Mesothelial cell of epicardium (in vitro differentiated cells): Measurements from ENCODE around the gene GAS1. TPM values are rescaled to one million over a fixed set of nuclear protein-coding genes. Genes with fewer than 3 reads are reported as not detected.
A peak's percentile ranks its signal among the peaks of the same experiment; 100 is the strongest.

ENCODE experiments used
- DNase-seq, 2 experiments: peaks; one replicate each; pipeline ENCODE4 v3.0.0; 2021; ENCODE audit warnings: low spot score in 2 of 2; ENCODE audit not compliant: unreplicated experiment in 2 of 2
- H3K27ac Mint-ChIP-seq: 2 replicates; pipeline ENCODE4 v1.8.0; 2021; ENCODE audit warnings: mixed read lengths
- H3K27me3 Mint-ChIP-seq: 2 replicates; pipeline ENCODE4 v1.8.0; 2021; ENCODE audit warnings: low read depth, mixed read lengths
- H3K36me3 Mint-ChIP-seq: 2 replicates; pipeline ENCODE4 v1.8.0; 2021; ENCODE audit warnings: mixed read lengths
- H3K4me1 Mint-ChIP-seq: 2 replicates; pipeline ENCODE4 v1.8.0; 2021; ENCODE audit warnings: mixed read lengths
- H3K4me3 Mint-ChIP-seq: 2 replicates; pipeline ENCODE4 v1.8.0; 2021; ENCODE audit warnings: mild to moderate bottlenecking, moderate library complexity, mixed read lengths
- H3K9me3 Mint-ChIP-seq: 2 replicates; pipeline ENCODE4 v1.8.0; 2021; ENCODE audit warnings: mixed read lengths
- total RNA-seq: library from RNA; stranded (reverse); gene quantifications from 3 replicates; pipeline ENCODE4 v1.2.1, GENCODE V29; 2021
- TF ChIP-seq, protein P1 (sequence below): fragments of 200-600 bp; sonication (generic); IDR thresholded peaks from one replicate; pipeline ENCODE4 v1.5.0; 2021; ENCODE audit warnings: antibody characterized with exemption; ENCODE audit not compliant: unreplicated experiment

Gene GAS1
- total RNA-seq, 1 donor from 2014 or later, result 47.8 TPM

DNA sequence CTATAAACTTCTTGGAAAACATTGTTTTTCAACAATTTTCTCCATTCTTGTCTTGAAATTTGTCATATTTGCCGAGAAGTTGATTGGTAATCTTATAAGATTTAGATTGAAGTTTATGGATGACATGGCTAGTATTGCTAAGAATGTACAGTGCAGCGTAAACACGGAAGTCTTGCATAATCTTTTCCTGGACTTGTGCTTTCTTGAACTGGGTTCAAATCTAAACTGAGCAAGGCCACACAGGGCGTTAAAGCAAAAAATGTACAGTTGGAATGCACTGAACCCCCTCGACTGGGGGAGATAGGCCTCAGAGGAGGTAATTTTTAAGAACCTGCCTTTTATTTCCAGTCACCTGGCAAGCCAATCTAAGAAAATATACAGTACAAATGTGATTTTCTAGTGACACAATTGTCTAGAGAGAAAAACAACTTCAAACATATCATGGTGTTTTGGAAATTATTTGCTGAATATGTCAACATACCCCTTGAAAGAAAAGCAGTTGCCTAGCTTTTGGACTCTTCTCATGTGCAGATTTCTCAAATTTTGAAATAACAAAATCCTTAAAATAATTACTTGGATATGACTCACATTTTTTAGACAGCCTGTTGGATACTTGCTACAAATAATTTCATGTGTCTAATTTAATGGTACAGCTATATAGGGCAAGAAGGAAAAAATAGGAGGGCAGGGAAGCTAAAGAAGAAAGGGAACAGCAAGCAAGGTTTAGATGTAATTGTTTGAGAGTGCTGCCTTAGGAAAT lies 18.5 kb upstream of the GAS1 start:
- H3K4me1 Mint-ChIP-seq, result peaks cover 23% of the 10 kb centered on the region
- no peaks in the 10 kb centered on the region for H3K9me3 Mint-ChIP-seq
- TF ChIP-seq, protein P1, sequence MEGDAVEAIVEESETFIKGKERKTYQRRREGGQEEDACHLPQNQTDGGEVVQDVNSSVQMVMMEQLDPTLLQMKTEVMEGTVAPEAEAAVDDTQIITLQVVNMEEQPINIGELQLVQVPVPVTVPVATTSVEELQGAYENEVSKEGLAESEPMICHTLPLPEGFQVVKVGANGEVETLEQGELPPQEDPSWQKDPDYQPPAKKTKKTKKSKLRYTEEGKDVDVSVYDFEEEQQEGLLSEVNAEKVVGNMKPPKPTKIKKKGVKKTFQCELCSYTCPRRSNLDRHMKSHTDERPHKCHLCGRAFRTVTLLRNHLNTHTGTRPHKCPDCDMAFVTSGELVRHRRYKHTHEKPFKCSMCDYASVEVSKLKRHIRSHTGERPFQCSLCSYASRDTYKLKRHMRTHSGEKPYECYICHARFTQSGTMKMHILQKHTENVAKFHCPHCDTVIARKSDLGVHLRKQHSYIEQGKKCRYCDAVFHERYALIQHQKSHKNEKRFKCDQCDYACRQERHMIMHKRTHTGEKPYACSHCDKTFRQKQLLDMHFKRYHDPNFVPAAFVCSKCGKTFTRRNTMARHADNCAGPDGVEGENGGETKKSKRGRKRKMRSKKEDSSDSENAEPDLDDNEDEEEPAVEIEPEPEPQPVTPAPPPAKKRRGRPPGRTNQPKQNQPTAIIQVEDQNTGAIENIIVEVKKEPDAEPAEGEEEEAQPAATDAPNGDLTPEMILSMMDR, result no peak
- no peaks in the 10 kb centered on the region for H3K27me3 Mint-ChIP-seq
- no peak overlapping the region for H3K4me3 Mint-ChIP-seq
- no peak for DNase-seq
- peak overlapping the region; percentile 2 for H3K27ac Mint-ChIP-seq
- H3K36me3 Mint-ChIP-seq, result no peaks in the 10 kb centered on the region

DNA sequence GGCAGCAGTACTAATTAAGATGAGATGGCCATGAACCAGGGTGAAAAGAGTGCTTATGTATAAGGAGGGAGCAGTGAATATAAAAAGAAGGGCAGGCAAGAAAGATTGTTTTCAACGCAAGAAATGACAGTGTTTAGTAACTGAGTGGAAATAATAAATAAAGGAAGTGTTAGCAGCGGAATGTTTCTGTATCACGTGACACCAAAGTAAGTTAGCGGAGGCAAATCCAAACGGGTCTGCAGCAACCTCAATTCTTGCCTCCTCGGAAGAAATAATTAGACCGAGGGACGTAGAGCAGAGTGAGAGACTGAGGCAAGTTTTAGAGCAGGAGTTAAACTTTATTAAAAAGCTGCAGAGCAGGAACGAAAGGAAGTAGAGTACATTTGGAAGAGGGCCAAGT lies 15.4 kb upstream of the GAS1 start:
- H3K9me3 Mint-ChIP-seq, result no peaks in the 10 kb centered on the region
- H3K4me3 Mint-ChIP-seq, result no peak overlapping the region
- H3K27me3 Mint-ChIP-seq, result no peaks in the 10 kb centered on the region
- no peak for DNase-seq
- H3K4me1 Mint-ChIP-seq, result peaks cover 30% of the 10 kb centered on the region
- H3K36me3 Mint-ChIP-seq, result no peaks in the 10 kb centered on the region
- H3K27ac Mint-ChIP-seq, result no peak overlapping the region
- TF ChIP-seq, protein P1, result no peak

DNA sequence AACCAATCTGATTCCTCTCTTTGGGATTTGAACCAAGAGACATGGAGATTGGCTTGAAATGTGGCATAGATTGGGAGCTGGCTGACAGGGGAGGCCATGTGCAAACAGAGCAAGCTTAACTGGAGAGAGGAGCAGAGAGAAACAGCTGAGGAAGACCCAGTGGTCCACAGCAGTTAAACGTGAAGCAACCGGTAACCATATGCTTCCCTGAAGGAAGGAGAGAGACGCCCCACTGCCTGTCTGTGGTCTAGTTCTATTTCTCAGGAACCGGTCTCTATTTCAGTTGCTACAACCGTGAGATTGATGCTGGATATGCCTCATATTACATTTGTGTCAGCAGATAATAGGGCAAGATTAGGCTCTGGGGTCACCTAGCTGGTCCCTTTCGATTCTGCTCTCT lies 13.6 kb upstream of the GAS1 start:
- no peaks in the 10 kb centered on the region for H3K9me3 Mint-ChIP-seq
- no peak overlapping the region for H3K4me3 Mint-ChIP-seq
- DNase-seq, result no peak
- peaks cover 22% of the 10 kb centered on the region for H3K4me1 Mint-ChIP-seq
- H3K27me3 Mint-ChIP-seq, result no peaks in the 10 kb centered on the region
- no peaks in the 10 kb centered on the region for H3K36me3 Mint-ChIP-seq
- TF ChIP-seq, protein P1, result no peak
- no peak overlapping the region for H3K27ac Mint-ChIP-seq

DNA sequence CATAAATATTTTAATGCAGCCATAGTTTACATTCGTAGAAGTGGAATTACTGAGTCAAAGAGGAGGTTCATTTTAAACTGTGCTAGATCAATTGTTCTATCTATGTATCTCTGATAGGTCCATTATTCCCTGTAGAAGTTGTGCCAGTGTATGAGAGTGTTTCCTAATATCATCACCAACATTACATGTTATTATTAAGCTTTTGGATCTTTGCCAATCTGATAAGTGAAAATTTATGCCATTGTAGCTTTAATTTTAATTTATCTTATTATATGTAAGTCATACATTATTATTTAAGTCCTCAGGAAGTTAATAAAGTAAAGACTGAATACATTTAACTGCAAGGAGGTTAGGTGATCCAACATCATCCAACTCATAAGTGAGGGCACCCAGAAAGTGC lies 10.9 kb upstream of the GAS1 start:
- no peaks in the 10 kb centered on the region for H3K27me3 Mint-ChIP-seq
- DNase-seq, result no peak
- TF ChIP-seq, protein P1, result no peak
- H3K9me3 Mint-ChIP-seq, result no peaks in the 10 kb centered on the region
- no peak overlapping the region for H3K4me3 Mint-ChIP-seq
- H3K27ac Mint-ChIP-seq, result no peak overlapping the region
- H3K4me1 Mint-ChIP-seq, result peaks cover 19% of the 10 kb centered on the region
- no peaks in the 10 kb centered on the region for H3K36me3 Mint-ChIP-seq

DNA sequence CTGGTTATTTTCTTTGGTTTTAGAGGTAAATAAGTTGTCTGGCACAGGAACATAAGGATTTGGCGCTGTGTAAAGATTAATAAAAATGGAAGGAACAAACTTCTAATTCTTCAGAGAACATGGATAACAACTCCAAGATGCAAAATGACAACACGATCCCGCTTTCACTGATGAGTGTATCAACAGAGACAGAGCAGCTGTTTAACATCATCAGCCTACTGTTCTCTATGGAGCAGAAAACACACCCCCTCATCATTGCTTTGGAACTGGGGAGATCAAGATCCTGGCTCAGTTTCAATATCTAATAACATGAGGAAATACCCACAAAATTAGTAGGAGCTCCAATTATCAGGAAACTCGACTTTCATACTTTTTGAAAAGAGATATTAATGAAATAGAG lies 8.3 kb upstream of the GAS1 start:
- Mint-ChIP-seq H3K27me3 (no peaks in the 10 kb centered on the region), H3K4me1 (peaks cover 16% of the 10 kb centered on the region), H3K4me3 (no peak overlapping the region), H3K36me3 (peaks cover 5% of the 10 kb centered on the region), H3K9me3 (peaks cover 18% of the 10 kb centered on the region), H3K27ac (no peak overlapping the region)
- no peak for DNase-seq
- TF ChIP-seq, protein P1, result no peak
